Esophagus squamous epithelium (tissue), 4 donors: ENCODE results near the gene CES2.

Experiments
- POLR2A ChIP-seq, 4 donors: fragments of 450-650 bp; IDR thresholded peaks; one replicate each; pipeline ENCODE4 v1.6.1; 2017; ENCODE audit warnings: antibody characterized with exemption in 4 of 4, mild to moderate bottlenecking in 4 of 4, moderate library complexity in 3 of 4
- TF ChIP-seq, protein P1 (sequence below), 6 experiments: fragments of 450-650 bp in 4 of 6; fragments of 200-600 bp in 2 of 6; sonication (generic) in 2 of 6; IDR thresholded peaks; one replicate each; pipeline ENCODE4 v1.5.1; 2016 to 2019; ENCODE audit warnings: antibody characterized with exemption in 6 of 6, mild to moderate bottlenecking in 4 of 6, moderate library complexity in 4 of 6

DNA sequence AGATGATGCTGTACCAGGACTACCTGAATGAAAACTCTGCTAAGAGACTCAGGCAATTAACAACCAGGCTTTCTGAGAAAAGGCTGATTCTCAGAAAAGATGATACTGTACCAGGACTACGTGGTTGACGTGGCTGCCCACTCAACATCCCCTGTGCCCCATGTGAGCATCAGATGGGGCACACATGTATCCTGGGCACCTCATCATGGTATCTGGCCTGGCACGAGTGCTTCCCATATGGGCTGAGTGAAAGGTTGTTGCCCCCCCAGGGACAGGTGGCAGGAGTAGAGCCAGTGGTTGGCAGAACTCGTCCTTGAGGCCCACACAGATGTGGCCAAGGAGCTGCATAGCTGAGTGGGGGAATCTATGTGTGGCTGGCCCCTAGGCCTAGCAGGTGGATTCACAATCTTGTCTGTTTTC, 49.6 kb downstream of the CES2 start:
- no peak for TF ChIP-seq POLR2A (IDR thresholded peaks at IDR 0.05)
- TF ChIP-seq, protein P1, sequence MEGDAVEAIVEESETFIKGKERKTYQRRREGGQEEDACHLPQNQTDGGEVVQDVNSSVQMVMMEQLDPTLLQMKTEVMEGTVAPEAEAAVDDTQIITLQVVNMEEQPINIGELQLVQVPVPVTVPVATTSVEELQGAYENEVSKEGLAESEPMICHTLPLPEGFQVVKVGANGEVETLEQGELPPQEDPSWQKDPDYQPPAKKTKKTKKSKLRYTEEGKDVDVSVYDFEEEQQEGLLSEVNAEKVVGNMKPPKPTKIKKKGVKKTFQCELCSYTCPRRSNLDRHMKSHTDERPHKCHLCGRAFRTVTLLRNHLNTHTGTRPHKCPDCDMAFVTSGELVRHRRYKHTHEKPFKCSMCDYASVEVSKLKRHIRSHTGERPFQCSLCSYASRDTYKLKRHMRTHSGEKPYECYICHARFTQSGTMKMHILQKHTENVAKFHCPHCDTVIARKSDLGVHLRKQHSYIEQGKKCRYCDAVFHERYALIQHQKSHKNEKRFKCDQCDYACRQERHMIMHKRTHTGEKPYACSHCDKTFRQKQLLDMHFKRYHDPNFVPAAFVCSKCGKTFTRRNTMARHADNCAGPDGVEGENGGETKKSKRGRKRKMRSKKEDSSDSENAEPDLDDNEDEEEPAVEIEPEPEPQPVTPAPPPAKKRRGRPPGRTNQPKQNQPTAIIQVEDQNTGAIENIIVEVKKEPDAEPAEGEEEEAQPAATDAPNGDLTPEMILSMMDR (IDR thresholded peaks at IDR 0.05): no peak
